Measurements from ENCODE around the gene FOXN1.

FOXN1 gene

GRCh38 chr17:28480278-28480677, 25.9 kb upstream of the FOXN1 start:
- no peak for DNase-seq (ENCODE audit: low read depth)
- no peak overlapping the region for H3K4me3 ChIP-seq (ENCODE audit: low read length)
- TF ChIP-seq, protein P1, sequence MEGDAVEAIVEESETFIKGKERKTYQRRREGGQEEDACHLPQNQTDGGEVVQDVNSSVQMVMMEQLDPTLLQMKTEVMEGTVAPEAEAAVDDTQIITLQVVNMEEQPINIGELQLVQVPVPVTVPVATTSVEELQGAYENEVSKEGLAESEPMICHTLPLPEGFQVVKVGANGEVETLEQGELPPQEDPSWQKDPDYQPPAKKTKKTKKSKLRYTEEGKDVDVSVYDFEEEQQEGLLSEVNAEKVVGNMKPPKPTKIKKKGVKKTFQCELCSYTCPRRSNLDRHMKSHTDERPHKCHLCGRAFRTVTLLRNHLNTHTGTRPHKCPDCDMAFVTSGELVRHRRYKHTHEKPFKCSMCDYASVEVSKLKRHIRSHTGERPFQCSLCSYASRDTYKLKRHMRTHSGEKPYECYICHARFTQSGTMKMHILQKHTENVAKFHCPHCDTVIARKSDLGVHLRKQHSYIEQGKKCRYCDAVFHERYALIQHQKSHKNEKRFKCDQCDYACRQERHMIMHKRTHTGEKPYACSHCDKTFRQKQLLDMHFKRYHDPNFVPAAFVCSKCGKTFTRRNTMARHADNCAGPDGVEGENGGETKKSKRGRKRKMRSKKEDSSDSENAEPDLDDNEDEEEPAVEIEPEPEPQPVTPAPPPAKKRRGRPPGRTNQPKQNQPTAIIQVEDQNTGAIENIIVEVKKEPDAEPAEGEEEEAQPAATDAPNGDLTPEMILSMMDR (conservative IDR thresholded peaks at IDR 0.05; ENCODE audit: low read depth, low read length) = no peak

DNA sequence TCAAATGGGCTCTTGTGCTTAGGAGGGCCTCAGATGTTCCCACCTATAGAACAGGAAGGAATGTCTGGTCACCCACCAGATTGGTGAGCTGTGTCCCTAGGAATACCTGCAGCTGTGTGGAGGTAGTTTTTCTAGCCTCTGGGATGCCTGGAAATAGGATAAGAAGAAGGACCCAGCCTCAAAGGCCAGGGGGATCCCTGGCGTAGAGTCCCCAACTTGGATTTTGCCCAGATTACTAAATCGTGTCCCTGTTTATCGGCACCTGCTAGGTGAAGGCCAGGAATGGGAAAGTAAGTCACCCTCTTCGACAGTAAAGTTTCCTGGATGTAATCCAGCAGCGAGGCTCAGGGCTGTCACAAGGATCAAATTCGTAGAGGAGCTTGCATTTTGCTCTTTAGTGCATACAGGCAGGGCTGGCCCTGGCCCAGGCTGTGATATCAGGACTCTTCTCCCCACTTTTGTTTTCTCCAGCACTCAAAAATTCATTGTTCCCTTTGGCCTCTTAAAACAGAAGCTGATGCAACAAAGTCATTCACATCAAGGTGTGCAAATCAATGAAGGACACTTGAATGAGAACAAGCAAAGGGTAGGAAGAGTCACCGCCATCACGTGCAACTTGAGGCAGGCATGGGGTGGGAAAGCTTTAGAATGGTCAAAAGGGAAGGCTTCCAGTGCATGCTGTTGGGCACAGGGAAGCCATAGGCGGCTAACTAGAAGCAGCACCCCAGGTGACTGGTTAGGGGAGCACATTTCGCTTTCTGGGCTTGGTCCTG, 25.2 kb upstream of the FOXN1 start:
- no peak overlapping the region for H3K4me3 ChIP-seq (ENCODE audit: low read length)
- DNase-seq (ENCODE audit: low read depth) = no peak
- TF ChIP-seq, protein P1 (conservative IDR thresholded peaks at IDR 0.05; ENCODE audit: low read depth, low read length) = no peak

DNA sequence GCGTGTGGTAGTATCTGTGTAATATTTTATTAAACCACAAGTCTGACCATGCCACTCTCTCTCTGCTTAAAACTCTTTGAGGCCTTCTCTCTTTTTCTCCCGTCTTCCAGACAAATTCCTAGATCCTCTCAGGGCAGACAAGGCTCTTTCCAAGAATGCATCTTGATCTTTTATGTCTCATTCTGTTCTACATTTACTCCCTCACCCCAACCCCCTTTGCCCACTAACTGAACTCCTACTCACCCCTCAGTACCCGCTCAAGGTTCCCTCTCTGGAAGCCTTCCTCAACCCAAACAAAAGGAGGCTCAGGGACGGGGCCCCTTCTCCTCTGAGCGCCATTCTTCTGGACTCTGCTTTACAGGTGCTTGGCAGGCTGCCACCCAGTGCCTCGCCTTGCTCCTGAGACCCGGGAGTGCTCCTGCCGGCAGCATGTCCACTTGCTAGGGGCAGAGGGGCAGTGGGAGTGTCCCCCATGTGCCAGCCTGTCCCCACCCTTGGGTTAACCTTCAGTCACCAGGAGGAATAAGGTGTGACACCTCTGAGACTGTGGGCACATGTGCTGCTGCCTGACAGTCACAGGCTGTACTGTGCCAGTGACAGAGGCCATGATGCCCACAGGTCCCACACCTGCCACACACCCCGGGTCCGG, 23.5 kb upstream of the FOXN1 start:
- H3K4me3 ChIP-seq (ENCODE audit: low read length) = no peak overlapping the region
- TF ChIP-seq, protein P1 (conservative IDR thresholded peaks at IDR 0.05; ENCODE audit: low read depth, low read length) = no peak
- no peak for DNase-seq (ENCODE audit: low read depth)

- no peak overlapping the region for H3K4me3 ChIP-seq (ENCODE audit: low read length)
- no peak for DNase-seq (ENCODE audit: low read depth)
- TF ChIP-seq, protein P1 (conservative IDR thresholded peaks at IDR 0.05; ENCODE audit: low read depth, low read length) = no peak
Measured at GRCh38 chr17:28484296-28484695, 21.9 kb upstream of the FOXN1 start.

GRCh38 chr17:28485049-28485448, 21.1 kb upstream of the FOXN1 start:
- no peak for DNase-seq (ENCODE audit: low read depth)
- TF ChIP-seq, protein P1 (conservative IDR thresholded peaks at IDR 0.05; ENCODE audit: low read depth, low read length) = no peak
- H3K4me3 ChIP-seq (ENCODE audit: low read length) = no peak overlapping the region

GRCh38 chr17:28487881-28488532, 18.1 kb upstream of the FOXN1 start:
- H3K4me3 ChIP-seq (ENCODE audit: low read length) = no peak overlapping the region
- no peak for DNase-seq (ENCODE audit: low read depth)
- TF ChIP-seq, protein P1 (conservative IDR thresholded peaks at IDR 0.05; ENCODE audit: low read depth, low read length) = no peak
